ENCODE data around the gene CMBL. TPM values are rescaled to one million over a fixed set of nuclear protein-coding genes. Genes with fewer than 3 reads are reported as not detected.

CMBL gene
- total RNA-seq, result 1 to 10 TPM; 4.0 to 5.2 TPM

DNA sequence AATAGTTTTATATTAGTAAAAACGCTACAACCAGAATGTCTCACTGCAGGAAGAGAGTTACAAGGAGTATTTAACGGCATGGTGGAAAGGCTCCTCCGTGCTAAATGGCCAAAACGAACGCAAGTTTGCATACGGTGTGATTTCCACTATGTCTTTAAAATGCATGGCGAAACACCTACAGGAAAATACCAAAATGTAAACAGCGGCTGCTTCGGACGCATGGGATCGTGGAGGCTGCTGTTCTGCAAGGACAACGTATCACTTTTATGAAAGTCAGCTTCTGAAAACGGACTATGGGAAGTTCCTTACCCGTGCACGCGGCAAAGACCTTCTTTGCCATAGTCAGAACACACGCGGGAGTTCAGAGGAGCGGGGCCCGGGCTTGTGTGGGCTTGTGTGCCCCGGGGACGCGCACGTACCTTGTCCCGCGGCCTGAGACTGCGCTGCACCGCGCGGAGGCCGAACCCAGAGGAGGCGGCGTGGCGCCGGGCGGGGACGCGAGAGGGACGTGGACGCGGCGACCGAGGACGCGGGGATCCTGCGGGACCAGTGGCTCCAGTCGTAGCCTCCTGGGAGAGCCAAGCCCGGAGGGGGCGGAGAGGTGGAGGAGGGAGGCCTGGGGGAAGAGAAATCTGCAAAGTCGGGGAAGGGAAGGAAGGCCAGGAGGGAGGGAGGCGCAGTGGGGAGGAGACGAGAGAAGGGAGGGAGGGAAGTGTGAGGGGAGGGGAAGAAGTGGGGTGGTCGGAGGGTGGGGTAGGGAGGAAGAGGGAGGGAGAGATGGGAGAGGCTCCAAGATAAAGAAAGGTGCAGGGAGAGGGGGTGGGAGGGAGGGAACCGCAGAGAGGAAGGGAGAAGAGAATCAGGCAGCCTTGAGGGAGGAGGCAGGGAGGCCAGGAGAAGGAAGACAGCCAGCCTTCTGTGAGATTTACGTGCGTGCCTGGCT lies at the start of gene CMBL:
Gene CMBL (minus strand): TSS at position 697 of the 943 bp plus-strand sequence. CDS start 17,140 bp downstream, outside the sequence.

GRCh38 chr5:10353241-10354047 lies 45.7 kb upstream of the CMBL start, which contains the start of gene MARCHF6:
Gene MARCHF6, plus strand, starts transcription at chr5:10353695. Its CDS starts 204 bp downstream, at chr5:10353899.

DNA sequence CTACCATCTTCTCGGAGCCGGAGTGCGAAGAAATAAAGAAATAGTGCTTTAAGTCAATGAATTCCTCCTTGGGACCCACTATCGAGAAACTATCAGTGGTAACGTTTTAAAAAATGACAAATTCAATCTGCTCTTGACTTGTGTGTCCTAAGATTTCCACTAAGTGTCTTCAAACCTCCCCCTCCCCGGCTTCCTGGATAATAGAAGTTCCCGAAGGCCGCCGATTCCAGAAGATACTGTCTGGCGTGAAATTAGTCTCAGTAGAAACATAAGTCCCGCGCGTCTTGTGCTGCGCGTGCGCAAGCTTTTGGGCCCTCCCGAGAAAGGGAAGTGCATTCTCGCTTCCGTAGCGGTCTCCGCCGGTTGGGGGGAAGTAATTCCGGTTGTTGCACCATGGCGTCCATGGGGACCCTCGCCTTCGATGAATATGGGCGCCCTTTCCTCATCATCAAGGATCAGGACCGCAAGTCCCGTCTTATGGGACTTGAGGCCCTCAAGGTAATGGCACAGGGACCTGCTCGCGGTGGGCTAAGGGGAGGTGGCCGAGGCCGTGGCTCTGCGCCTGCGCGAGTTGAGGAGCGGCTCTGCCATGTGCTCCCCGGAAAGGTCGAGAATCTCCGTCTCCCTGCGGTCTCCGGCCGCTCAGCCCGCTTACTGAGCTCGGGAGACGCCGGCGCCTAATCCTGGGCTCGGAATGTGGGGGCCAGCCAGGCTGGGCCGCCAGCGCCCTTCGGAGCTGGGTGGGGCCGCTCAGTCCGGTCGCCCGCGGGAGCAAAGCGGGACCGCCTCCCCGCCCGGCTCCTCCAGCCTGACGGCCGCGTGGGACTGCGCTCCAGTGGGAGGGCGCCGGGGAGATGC lies 57.5 kb downstream of the CMBL start, which contains the start of gene CCT5:
Gene CCT5 (plus strand): TSS at position 333 of the 858 bp plus-strand sequence. CDS start 61 bp downstream, at position 394.

Small RNA genes within 50 kb of the gene (small RNA-seq; reads per million reads assigned to genes)
- gene RF00019, result 0 reads per million in 2 donors

Other genes starting within 250 kb of the CMBL start
- 10 to 100 TPM; 10.7 to 14.5 TPM for gene ATPSCKMT, start 58.0 kb downstream of the CMBL start, total RNA-seq
- 100 to 1,000 TPM; 342 to 718 TPM for gene CCT5, start 57.6 kb downstream of the CMBL start, total RNA-seq
- 10 to 100 TPM; 35.1 to 48.6 TPM for gene MARCHF6, start 45.8 kb upstream of the CMBL start, total RNA-seq
- under 1 TPM; 0.34 to 0.67 TPM for gene ROPN1L, start 134.0 kb upstream of the CMBL start, total RNA-seq